Skin epidermis (tissue), 12 donors: Measurements from ENCODE around the gene ACE.

Source experiments
- H3K27ac ChIP-seq, 21 experiments: fragments of 200-600 bp; sonication (generic) in 11 of 21; one replicate each; pipeline ENCODE4 v1.5.0; 2020; ENCODE audit warnings: mild to moderate bottlenecking in 3 of 21, inconsistent platforms in 2 of 21, moderate library complexity in 2 of 21
- H3K4me3 ChIP-seq, 7 experiments: fragments of 200-600 bp; sonication (generic) in 2 of 7; one replicate each; pipeline ENCODE4 v1.5.0; 2020; ENCODE audit warnings: inconsistent platforms in 2 of 7, mild to moderate bottlenecking in 2 of 7, moderate library complexity in 1 of 7

The ACE gene

DNA sequence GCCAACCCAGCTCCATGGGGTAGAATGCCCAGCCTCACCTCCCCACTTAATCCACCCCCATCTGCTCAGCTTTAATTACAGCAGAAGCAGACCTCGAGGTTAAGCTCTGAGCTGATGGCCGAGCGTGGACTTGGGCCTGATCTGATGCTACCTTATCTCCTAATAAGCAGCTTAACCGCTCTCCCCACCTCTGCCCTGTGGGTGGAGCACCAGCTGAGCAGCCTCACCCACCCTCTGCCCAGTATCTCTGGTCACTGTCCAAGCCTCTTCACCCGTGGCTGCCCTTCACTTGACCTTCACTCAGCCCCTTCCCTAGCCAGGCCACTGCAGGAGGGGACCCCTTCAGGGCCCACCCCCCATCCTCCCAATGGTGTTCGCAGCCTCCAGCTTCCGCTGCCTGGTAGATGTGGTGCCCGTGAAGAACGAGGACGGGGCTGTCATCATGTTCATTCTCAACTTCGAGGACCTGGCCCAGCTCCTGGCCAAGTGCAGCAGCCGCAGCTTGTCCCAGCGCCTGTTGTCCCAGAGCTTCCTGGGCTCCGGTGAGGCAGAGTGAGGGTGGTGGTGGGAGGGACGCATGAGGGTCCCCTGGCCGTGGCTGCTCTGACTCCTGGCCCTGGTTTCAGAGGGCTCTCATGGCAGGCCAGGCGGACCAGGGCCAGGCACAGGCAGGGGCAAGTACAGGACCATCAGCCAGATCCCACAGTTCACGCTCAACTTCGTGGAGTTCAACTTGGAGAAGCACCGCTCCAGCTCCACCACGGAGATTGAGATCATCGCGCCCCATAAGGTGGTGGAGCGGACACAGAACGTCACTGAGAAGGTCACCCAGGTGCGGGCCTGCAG lies 53.1 kb downstream of the ACE start:
- H3K27ac ChIP-seq = no peak overlapping the region
- no peak overlapping the region for H3K4me3 ChIP-seq

DNA sequence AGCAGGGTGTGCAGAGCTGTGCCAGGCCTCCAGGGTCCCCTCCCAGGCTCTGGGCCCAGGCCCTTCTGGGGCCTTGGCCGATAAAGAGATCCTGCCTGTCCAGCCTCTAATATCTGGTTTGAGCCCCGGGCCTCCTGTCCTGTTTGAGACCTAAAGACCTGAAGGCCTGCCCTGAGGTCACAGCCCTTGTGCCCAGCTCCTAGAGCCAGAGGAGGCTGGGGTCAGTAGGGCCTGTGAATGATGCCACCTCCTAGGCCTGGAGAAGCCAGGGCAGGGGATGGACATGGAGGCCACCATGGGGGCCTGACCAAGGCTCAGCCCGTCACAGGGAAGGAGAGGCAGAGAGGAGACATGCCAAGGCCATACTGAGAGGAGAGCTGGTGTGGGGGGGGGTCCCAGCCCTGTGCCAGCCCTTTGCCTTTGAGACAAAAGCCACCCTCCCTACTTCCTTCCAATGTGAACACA lies 53.7 kb downstream of the ACE start:
- no peak overlapping the region for H3K27ac ChIP-seq
- no peak overlapping the region for H3K4me3 ChIP-seq

DNA sequence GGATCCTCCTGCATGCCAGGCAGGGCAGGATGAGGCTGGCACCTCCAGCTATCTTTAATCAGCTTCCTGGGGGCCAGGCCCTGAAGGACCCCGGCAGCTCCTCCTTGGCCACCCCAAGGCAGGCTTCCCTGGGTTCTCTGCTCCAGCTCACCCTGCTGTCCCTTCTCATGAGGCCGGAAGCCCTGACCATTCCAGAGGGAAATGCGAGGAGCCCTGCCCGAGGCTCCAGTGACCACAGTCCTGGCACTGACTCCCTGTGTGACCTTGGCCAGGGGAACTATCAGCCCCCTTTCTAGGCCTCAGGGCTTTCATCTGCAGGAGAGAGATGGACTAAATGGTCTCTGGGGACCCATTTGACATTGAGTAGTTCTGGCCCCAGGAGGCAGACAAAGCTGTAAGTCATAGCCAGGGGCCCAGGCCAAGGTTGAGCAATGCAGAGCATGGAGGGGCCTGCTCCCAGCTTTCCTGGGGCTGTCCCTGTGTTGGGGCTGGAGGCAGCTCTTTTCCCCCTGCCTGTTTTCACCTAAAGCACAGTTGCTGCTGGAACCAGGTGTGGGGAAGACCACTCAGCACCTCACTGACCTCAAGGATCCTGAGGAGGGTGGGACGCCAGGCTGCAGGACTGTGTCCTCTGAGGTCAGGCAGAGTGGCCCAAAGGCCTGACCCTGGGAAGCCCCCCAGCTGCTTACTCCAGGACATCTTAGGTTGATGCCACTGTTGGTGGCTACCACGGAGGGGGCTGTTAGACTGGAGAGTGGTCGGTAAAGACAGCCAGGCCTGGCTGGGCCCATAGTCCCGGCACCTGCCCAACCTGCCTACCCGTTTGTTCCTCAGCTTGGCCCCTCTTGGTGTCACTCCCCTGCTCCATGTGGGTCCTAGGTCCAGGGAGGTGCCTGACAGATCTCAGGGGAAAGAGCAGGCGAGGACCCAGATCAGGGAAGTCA lies 54.4 kb downstream of the ACE start:
- Histone ChIP-seq H3K4me3 (no peak overlapping the region), H3K27ac (no peak overlapping the region)

DNA sequence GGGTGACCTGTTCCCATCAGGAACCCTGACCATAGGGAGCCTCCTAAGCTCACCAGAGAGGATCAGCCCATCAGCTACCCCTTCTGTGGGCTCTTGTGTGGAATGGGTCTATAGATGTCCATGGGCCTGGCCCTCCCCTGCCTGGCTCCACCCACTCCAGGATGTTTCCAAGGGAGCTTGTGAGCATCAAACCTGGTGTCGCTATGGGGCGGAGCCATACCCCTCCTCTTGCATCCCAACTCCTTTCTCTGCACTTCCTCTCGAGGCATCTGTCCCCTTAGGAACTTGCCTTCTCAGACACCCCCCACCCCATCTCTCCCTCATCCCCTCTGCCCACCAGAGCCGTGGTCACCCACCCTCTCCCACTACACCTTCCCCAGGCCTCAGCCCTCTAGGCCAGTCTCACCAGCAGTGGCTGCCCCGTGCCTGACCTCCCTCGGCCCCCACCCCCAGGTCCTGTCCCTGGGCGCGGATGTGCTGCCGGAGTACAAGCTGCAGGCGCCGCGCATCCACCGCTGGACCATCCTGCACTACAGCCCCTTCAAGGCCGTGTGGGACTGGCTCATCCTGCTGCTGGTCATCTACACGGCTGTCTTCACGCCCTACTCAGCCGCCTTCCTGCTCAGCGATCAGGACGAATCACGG lies 56.7 kb downstream of the ACE start:
- H3K27ac ChIP-seq = no peak overlapping the region
- no peak overlapping the region for H3K4me3 ChIP-seq

DNA sequence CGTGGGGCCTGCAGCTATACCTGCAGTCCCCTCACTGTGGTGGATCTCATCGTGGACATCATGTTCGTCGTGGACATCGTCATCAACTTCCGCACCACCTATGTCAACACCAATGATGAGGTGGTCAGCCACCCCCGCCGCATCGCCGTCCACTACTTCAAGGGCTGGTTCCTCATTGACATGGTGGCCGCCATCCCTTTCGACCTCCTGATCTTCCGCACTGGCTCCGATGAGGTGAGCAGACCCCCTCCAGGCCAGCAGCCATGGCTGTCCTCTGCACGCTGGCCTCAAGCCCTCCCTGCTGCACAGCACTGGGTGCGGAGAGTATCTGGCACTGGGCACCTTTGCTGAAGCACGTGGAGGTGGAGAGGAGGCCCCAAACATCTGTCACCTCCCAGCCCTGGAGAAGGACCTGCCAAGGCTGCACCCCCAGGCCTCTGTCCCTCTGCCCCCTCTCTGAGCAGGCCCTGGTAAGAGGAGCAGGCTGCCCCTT lies 57.3 kb downstream of the ACE start:
- no peak overlapping the region for H3K4me3 ChIP-seq
- no peak overlapping the region for H3K27ac ChIP-seq

DNA sequence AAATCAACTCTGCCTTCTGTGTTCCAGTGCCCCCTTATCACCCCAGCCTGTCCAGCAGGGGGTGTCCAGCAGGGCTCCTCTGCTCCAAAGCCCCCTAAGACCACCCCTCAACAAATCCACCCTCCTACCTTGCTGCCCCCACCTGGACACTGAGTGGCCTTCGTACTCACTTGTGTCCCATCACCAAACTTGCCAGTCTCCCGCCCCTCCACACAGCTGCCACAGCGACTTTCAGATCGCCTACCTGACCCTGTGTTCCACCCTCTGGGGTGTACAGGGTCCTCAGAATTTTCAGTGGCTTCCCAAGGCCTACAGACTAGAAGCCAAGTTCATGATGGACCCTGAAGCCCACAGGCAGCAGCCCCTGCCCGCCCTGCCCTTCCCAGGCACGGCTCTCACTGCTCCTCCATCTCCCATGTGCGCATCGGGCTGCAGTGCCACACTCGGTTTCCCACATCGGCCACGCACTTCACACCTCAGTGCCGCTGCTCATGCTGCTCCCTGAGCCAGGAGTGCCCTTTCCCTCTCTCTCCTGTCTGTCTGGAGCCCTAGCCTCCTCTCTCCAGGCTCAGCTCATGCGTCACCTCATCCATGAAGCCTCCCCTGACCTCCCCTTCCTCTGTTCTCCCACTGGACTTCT lies 58.1 kb downstream of the ACE start:
- no peak overlapping the region for H3K4me3 ChIP-seq
- H3K27ac ChIP-seq = no peak overlapping the region

DNA sequence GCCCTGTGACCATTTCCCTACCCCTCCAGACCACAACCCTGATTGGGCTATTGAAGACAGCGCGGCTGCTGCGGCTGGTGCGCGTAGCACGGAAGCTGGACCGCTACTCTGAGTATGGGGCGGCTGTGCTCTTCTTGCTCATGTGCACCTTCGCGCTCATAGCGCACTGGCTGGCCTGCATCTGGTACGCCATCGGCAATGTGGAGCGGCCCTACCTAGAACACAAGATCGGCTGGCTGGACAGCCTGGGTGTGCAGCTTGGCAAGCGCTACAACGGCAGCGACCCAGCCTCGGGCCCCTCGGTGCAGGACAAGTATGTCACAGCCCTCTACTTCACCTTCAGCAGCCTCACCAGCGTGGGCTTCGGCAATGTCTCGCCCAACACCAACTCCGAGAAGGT lies 58.8 kb downstream of the ACE start:
- Histone ChIP-seq H3K27ac (no peak overlapping the region), H3K4me3 (no peak overlapping the region)

DNA sequence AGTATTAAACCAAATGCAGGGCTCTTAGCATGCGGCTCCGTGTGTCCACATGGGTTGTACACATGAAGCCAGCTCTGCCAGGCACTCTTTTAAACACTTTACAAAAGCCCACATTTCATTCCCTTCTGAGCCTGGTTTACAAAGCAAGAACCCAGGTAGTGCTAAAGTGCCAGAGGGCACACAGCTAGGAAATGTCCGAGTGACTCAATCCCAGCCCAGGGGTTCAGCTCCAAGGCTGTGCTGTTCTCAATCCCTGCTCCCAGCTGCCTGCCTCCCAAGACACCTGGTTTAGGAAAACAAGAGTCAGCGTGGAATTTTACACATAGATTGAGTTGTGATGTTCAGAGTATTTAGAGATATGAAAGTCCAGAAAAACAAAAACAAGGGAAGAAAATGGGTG lies 60.1 kb downstream of the ACE start:
- H3K27ac ChIP-seq = no peak overlapping the region
- H3K4me3 ChIP-seq = no peak overlapping the region

DNA sequence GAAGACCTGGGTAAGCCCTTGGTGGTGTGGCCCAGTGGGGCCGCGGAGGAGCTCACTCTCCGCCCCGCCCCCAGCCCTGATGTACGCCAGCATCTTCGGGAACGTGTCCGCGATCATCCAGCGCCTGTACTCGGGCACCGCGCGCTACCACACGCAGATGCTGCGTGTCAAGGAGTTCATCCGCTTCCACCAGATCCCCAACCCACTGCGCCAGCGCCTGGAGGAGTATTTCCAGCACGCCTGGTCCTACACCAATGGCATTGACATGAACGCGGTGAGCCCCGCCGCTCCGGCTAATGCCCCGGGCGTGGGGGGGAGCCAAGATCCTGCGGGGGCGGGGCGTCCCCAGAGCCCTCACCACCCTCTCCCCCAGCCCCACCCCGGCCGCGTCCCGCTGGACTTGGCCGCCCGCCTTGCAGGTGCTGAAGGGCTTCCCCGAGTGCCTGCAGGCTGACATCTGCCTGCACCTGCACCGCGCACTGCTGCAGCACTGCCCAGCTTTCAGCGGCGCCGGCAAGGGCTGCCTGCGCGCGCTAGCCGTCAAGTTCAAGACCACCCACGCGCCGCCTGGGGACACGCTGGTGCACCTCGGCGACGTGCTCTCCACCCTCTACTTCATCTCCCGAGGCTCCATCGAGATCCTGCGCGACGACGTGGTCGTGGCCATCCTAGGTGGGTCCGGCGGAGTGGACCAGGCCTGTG lies 61.3 kb downstream of the ACE start:
- H3K4me3 ChIP-seq = no peak overlapping the region

DNA sequence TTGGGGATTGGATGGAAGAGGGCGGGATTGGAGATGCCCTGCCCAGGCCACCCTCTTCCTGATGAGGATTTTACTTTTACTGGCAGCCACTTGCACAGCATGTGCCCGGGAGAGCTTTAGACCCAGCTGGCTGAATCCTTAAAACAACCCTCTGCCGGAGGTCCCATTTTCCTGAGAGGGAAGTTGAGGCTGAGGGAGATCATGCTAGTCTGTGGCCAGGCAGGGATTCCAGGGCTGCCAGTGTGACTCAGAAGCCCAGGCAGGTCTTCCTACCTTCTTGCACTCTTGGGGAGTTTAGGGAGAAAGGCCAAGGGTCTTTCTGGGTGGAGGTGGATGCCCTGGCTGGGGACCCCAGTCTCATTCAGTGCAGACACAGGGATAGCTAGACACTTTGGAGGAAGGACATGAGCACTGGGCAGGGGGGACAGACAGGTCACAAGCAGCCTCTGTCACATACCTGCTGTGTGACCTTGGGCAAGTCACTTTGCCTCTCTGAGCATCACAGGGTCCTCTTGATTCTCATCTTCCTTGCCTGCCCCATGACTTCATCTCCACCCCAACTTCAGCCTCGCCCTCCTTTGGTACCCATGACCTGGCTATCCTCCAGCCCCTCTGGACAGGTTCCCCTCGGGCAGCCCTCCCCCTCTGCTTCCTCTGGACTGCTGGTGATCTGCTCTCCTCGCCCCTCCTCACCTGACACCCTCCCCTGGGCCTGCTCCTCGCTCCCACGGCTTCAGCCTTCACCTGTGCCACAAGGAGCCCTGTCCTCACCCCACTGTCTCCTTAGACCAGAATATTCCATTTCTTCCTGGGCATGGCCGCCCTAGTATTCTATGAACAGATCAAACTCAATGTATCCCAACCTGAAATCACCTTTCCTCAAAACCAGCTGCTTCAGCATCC lies 62.1 kb downstream of the ACE start:
- H3K27ac ChIP-seq = no peak overlapping the region
- no peak overlapping the region for H3K4me3 ChIP-seq

More for the DNA sequence above, 61.3 kb downstream of the ACE start:
- no peak overlapping the region for H3K27ac ChIP-seq

DNA sequence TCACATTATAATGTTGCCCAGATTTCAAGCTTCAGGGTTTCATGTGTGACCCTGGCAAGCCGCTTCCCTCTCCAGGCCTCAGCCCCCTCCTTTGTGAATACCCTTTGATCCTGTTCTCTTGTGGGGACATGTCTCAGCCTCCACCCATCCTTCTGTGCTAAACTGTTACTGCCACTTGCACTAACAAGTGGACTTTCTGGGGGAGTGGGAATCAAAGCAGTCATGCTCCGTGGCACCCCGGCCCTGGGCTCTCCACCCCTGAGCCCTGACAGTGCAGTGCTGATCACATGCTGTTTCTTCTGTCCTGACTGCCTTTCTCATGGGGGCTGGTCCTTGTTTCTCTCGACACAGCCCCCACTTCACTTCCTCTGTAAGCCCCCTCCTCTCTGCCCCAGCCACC lies 63.7 kb downstream of the ACE start:
- H3K4me3 ChIP-seq = no peak overlapping the region
- no peak overlapping the region for H3K27ac ChIP-seq

DNA sequence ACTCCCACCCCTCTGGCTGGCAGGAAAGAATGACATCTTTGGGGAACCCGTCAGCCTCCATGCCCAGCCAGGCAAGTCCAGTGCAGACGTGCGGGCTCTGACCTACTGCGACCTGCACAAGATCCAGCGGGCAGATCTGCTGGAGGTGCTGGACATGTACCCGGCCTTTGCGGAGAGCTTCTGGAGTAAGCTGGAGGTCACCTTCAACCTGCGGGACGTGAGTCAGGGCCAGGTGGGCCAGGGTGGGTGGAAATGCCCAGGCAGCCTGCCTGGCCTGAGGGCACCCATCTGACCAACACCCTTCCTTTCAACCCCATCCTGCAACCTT lies 65.3 kb downstream of the ACE start:
- Histone ChIP-seq H3K27ac (no peak overlapping the region), H3K4me3 (no peak overlapping the region)

DNA sequence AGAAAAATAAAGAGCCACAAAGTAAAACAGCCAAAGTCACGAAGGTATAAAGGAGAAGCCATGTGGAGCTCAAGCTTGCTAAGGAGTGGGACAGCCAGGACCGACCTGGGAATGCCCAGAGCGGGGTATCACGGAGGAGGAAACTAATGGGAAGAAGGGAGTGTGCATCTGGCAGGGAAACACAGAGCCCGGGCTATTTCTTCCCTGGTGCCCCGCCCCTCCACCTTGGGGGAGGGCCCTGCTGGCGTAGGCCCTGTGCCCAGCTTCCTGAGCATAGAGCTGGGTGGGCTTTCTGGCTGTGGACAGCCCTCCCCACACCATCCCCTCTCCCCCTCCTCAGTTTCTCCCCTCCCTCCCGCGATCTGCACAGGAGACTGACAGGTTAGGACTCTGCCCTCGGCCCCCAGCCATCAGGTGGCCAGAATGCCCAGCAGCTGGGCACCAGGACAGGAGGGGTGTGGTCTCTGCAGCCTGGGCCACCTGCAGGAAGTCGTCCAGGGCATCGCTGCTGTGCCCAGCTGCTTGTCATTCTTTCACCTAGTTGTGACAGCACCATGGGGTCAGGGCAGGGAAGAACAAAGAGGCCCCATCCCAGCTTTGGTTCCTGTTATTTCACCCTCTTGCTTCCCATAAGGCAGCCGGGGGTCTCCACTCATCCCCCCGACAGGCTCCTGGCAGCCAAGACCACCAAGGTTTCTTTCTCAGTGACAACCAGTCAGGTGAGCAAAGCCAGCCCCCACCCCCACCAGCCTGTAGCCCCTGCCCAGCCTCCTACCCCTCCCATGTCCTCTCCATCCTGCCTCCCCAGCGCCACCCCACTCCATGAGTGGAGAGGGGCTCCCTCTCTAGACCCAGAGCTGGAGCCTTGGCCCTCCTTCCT lies 66.3 kb downstream of the ACE start:
- no peak overlapping the region for H3K27ac ChIP-seq
- no peak overlapping the region for H3K4me3 ChIP-seq

DNA sequence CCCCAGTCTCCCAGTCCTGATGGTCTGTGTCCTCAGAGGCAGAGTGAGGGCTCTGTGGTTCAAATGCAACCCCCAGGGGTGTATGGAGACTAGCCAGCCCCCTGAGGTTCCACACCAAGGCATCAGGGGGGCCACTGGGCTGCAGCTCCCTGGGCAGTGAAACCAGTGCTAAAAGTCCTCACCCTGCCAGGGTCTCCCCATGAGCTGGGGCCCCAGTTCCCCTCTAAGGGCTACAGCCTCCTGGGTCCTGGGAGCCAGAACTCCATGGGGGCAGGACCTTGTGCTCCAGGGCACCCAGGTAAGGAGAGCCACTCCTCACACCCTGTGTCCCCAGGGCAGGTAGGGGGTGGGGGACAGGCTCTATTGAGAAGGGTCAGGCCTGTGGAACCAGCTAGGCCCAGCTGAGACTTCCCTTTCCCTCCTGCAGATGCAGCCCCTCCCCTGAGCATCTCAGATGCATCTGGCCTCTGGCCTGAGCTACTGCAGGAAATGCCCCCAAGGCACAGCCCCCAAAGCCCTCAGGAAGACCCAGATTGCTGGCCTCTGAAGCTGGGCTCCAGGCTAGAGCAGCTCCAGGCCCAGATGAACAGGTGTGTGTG lies 67.1 kb downstream of the ACE start:
- Histone ChIP-seq H3K27ac (no peak overlapping the region), H3K4me3 (no peak overlapping the region)

DNA sequence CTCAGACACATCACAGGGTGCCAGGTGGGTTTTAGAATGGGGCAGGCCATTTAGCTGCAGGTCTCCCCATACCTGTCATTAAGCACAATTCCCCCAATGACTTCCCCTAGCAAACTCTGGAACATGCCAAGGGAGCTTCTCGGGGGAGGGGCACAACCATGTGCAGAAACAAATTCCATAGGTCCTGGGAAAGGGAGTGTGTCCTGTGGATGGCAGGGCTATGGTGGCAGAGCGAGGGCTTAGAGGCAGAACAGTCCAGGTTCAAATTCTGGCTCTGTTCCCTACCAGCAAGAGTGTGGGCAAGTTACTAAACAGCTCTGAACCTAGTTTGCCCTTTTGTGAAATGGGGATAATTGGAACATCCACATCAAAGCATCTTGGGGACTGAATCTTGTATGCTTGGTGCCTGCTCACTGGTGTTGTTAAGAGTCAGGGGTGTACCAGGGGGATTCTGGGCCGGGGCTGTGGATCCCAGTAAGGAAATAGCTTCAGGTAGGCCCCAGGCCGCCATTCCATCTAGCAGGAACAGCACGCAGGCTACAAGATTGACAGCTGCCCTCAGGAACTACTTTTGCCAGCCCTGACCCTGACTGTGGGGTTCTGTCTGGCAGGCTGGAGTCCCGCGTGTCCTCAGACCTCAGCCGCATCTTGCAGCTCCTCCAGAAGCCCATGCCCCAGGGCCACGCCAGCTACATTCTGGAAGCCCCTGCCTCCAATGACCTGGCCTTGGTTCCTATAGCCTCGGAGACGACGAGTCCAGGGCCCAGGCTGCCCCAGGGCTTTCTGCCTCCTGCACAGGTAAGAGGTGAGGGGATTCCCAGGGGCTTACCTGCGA lies 67.8 kb downstream of the ACE start:
- no peak overlapping the region for H3K27ac ChIP-seq
- no peak overlapping the region for H3K4me3 ChIP-seq
